Body of pancreas (tissue), 4 donors: ENCODE measurements around the gene ZP1. TPM values are rescaled to one million over a fixed set of nuclear protein-coding genes. Genes with fewer than 3 reads are reported as not detected.

Source experiments
- ATAC-seq: fragments of 150-250 bp; one replicate; pipeline ENCODE4 v1.9.1; 2016
- DNase-seq, 4 donors: peaks; one replicate each; pipeline ENCODE4 v3.0.0-alpha.2; 2019
- H3K27ac ChIP-seq, 4 donors: fragments of 200-600 bp; sonication (generic); 1 replicate in 3 of 4; 2 replicates in 1 of 4; pipeline versions ENCODE4 v1.5.1 to v1.6.1; 2016 to 2019; ENCODE audit warnings: mild to moderate bottlenecking in 1 of 4, mixed read lengths in 1 of 4, moderate library complexity in 1 of 4
- H3K27me3 ChIP-seq, 2 donors: fragments of 200-600 bp; sonication (generic); one replicate each; pipeline ENCODE4 v1.6.0; 2016; ENCODE audit warnings: mild to moderate bottlenecking in 1 of 2
- H3K36me3 ChIP-seq, 2 donors: fragments of 200-600 bp; sonication (generic); replicated peaks in 1 of 2; 2 replicates each; pipeline ENCODE4 v1.5.1; 2016; ENCODE audit warnings: low read depth in 2 of 2; ENCODE audit not compliant: insufficient read depth in 1 of 2
- H3K4me1 ChIP-seq: fragments of 200-600 bp; sonication (generic); one replicate; pipeline ENCODE4 v1.6.0; 2016
- H3K4me3 ChIP-seq, 2 donors: fragments of 200-600 bp; sonication (generic); 1 replicate in 1 of 2; 2 replicates in 1 of 2; pipeline ENCODE4 v1.5.1; 2016 to 2019
- H3K9me3 ChIP-seq, 3 donors: fragments of 200-600 bp; sonication (generic); 1 replicate in 2 of 3; 2 replicates in 1 of 3; pipeline ENCODE4 v1.5.1; 2016
- CTCF ChIP-seq, 7 experiments: fragments of 450-650 bp in 4 of 7; fragments of 200-600 bp in 3 of 7; sonication (generic) in 3 of 7; IDR thresholded peaks; one replicate each; pipeline ENCODE4 v1.5.1; 2016 to 2019; ENCODE audit warnings: antibody characterized with exemption in 7 of 7
- POLR2A ChIP-seq, 3 donors: fragments of 450-650 bp; IDR thresholded peaks; one replicate each; pipeline ENCODE4 v1.6.1; 2016; ENCODE audit warnings: antibody characterized with exemption in 3 of 3, mild to moderate bottlenecking in 2 of 3
- WGBS, 2 donors: methylation state at CpG; one replicate each; pipeline ENCODE4 v1.1.5; 2017; 5-methylcytosine and 5-hydroxymethylcytosine counted together
- intact Hi-C: fragments of 100-400 bp; cut with DNase I; formaldehyde crosslinking; loops from one replicate; pipeline ENCODE4 v1.15.1; 2023
- total RNA-seq, 2 donors: library from RNA; depleted of rRNA; stranded (reverse); fragments of >200 nt; gene quantifications; one replicate each; pipeline ENCODE4 v1.1.0, GENCODE V29; 2016

Gene ZP1
- total RNA-seq, 2 donors from 2014 or later, result not detected

- no peaks in the 10 kb centered on the region for H3K9me3 ChIP-seq
- no peak overlapping the region for H3K27ac ChIP-seq
- H3K4me1 ChIP-seq, result peaks cover 24% of the 10 kb centered on the region
- H3K27me3 ChIP-seq, result no peaks in the 10 kb centered on the region
- WGBS, 2 donors, result 81 to 83% methylated on average over 10 of the region's 10 CpGs
- TF ChIP-seq CTCF (IDR thresholded peaks at IDR 0.05), result no peak
- no peak for TF ChIP-seq POLR2A (IDR thresholded peaks at IDR 0.05)
- H3K36me3 ChIP-seq, result peaks cover 0 to 4% of the 10 kb centered on the region in 2 donors
- no peak for DNase-seq
- intact Hi-C loops, result no loop called here
- no peak overlapping the region for H3K4me3 ChIP-seq
- ATAC-seq, result no peak
Measured at GRCh38 chr11:60848714-60849151, 18.6 kb upstream of the ZP1 start.

GRCh38 chr11:60849641-60850520, 17.5 kb upstream of the ZP1 start:
- no peak for TF ChIP-seq POLR2A (IDR thresholded peaks at IDR 0.05)
- no peak for TF ChIP-seq CTCF (IDR thresholded peaks at IDR 0.05)
- DNase-seq, result no peak
- 91 to 93% methylated on average over 20 to 29 of the region's 29 CpGs for WGBS, 2 donors
- intact Hi-C loops, result no loop called here
- H3K9me3 ChIP-seq, result no peaks in the 10 kb centered on the region
- no peak for ATAC-seq
- H3K36me3 ChIP-seq, result peaks cover 0 to 4% of the 10 kb centered on the region in 2 donors
- H3K4me1 ChIP-seq, result peaks cover 13% of the 10 kb centered on the region
- H3K27me3 ChIP-seq, result no peaks in the 10 kb centered on the region
- H3K4me3 ChIP-seq, result no peak overlapping the region
- no peak overlapping the region for H3K27ac ChIP-seq

GRCh38 chr11:60851327-60852104, 15.8 kb upstream of the ZP1 start:
- no peak overlapping the region for H3K4me3 ChIP-seq
- 93 to 95% methylated on average over 9 to 17 of the region's 17 CpGs for WGBS, 2 donors
- intact Hi-C loops, result no loop called here
- ATAC-seq, result no peak
- no peaks in the 10 kb centered on the region for H3K9me3 ChIP-seq
- H3K36me3 ChIP-seq, result peaks cover 0 to 4% of the 10 kb centered on the region in 2 donors
- H3K4me1 ChIP-seq, result peaks cover 5% of the 10 kb centered on the region
- H3K27me3 ChIP-seq, result no peaks in the 10 kb centered on the region
- DNase-seq, result no peak
- peak overlapping the region in 3 of 4 donors; percentile 5 to 74 (median 67) for H3K27ac ChIP-seq
- TF ChIP-seq CTCF (IDR thresholded peaks at IDR 0.05) (no peak), POLR2A (IDR thresholded peaks at IDR 0.05) (no peak)

GRCh38 chr11:60852117-60852981, 15.0 kb upstream of the ZP1 start:
- Histone ChIP-seq H3K27me3 (no peaks in the 10 kb centered on the region), H3K9me3 (no peaks in the 10 kb centered on the region), H3K36me3 (peaks cover 0 to 4% of the 10 kb centered on the region in 2 donors), H3K4me3 (no peak overlapping the region), H3K4me1 (peaks cover 5% of the 10 kb centered on the region), H3K27ac (peak overlapping the region; percentile 5 to 74 (median 57))
- peak; percentile 61 to 75 (median 62) for DNase-seq
- peak; percentile 73 for ATAC-seq
- TF ChIP-seq CTCF (IDR thresholded peaks at IDR 0.05) (peak in 2 of 7 experiments; percentile 7 to 11), POLR2A (IDR thresholded peaks at IDR 0.05) (peak in 2 of 3 donors; percentile 16 to 41)
- intact Hi-C loops, result no loop called here
- WGBS, 2 donors, result 17 to 25% methylated on average over 26 to 76 of the region's 78 CpGs
